HK-2 (cell line): ENCODE measurements around the gene C1orf122.

Experiments used
- DNase-seq: peaks from one replicate; pipeline ENCODE4 v3.0.0-alpha.2; 2018; ENCODE audit not compliant: unreplicated experiment

Gene C1orf122

DNA sequence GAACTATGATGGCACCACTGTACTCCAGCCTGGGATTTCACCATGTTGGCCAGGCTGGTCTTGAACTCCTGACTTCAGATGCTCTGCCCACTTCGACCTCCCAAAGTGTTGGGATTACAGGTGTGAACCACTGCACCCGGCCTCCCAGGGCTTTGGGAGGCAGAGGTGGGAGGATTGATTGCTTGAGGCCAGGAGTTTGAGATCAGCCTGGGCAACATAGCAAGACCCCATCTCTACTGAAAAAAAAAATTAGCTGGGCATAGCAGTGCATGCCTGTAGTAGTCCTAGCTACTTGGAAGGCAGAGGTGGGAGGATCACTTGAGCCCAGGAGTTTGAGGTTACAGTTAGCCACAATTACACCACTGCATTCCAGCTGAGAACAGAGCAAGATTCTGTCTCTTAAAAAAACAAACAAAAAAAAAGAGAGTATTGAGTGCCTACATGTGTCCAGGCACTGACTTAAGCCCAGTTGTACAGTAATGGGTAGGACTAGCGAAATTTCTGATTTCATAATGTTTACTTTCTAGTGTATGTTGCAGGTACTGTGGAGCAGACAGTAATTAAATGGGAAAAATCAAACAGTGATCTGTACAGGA is 9.7 kb upstream of the C1orf122 start:
- DNase-seq: no peak

DNA sequence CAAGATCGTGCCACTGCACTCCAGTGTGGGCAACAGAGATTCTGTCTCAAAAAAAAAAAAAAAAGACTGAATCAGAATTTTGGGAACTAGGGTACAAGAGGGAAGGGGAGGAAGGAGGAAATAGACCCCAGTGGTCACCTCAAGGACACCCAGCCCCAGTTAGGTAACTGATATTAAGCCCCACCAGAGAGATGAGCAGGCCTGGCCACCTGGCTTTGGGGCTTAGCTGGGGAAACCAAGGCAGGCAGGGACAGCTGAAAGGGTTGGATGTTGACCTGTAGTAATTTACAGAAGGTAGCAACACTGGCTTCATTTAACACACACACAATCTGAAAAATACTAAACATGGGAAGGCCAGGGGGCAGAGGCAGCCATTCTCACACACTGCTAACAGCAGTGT is 5.2 kb upstream of the C1orf122 start:
- DNase-seq: no peak

DNA sequence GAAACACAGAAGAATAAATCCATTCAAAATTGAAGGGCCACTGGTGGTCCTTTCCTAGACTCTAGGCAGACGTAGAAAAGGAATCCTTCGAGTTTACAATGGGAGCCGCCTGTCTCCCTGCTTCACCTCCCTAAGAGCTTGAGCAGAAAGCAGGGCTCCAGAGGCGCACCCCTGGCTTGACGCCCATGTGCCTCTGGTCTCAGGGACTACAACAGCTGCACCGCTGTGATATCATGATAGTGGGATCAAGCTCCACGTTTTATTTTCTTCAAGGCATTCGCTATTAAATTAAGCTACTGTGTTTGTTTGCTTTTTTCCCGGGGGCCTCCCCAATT is 403 bp upstream of the C1orf122 start:
- no peak for DNase-seq

DNA sequence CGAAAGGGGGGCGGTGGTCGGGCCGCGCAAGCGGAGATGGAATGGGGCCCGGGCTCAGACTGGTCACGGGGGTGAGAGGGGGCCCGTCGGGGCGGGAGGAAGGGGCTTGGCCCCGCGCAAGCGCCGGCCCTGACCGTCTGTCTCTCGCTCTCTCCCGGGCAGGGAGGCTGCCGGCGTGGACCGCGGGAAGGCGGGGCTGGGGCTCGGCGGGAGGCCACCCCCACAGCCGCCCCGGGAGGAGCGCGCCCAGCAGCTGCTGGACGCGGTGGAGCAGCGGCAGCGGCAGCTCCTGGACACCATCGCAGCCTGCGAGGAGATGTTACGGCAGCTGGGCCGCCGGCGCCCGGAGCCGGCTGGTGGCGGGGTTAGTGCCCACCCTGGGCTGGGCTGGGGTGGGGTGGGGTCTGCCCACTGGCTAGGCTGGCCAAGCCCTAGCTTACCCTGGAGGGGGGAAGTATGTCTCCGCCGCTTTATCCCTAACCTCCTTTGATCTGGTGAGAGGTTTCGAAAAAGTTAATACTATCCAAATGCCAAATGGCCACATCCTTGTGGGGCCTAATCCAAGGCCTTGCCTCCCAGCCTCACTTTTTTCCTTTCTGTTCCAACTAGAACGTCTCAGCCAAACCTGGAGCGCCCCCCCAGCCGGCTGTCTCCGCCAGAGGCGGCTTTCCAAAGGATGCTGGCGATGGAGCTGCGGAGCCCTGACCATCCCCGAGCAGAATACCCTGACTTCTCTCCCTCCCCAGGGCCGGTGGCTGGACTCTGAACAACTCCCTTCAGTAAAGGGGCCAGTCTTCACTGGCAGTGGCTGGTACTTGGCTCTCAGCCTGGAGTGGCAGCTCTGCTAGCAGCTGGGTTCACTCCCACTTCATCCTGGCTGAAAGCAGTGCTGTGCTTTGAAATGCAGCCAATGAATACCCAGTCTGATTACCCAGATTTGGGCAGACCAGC is 1.1 kb downstream of the C1orf122 start:
- peak; percentile 73 for DNase-seq

DNA sequence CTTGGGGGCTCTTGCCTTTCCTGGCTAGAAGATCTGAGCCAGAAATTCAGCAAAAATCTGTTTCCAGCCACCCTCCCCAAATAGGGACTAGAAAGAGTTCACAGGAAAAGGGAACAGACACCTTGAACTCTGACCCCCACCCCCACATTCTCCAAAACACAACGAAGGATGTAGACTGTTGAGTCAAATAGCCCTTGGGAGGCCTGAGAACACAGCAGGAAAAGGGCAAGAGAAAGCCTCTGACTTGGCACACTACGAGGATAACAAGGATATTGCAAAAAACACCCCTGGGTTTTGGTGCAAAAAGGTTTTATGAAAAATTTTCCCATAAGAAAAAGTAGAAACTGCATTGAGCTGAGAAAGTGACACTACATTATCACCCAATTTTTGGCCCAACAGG is 2.4 kb downstream of the C1orf122 start:
- no peak for DNase-seq

DNA sequence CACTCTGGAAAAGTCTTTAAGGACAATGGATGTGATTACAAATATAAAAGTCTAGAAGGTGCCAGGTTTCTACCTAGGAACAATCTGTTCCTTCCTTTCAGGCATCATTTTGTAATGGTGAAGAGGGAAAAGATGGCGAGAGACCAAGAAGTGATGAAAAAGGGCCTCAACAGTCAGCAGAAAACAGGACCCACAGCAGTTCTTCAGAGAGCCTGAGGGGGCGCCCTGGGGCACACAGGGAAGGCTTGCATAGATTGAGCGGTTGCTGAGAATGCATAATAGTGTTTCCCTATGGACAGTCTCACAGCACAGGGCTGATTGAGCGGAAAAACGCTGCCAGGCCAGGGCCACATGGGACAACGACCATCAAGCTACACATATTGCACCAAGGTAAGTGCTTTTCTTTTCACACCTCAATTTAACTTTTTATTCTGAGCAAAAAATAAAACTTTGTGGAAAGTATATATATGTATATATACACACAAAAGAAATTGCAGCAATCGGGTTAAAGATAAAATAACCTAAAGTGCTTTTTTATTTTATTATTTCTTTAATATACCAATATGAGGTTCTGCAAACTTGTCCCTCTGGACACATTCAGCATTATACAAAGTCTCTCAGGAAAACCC is 3.6 kb downstream of the C1orf122 start:
- DNase-seq: peak; percentile 65

DNA sequence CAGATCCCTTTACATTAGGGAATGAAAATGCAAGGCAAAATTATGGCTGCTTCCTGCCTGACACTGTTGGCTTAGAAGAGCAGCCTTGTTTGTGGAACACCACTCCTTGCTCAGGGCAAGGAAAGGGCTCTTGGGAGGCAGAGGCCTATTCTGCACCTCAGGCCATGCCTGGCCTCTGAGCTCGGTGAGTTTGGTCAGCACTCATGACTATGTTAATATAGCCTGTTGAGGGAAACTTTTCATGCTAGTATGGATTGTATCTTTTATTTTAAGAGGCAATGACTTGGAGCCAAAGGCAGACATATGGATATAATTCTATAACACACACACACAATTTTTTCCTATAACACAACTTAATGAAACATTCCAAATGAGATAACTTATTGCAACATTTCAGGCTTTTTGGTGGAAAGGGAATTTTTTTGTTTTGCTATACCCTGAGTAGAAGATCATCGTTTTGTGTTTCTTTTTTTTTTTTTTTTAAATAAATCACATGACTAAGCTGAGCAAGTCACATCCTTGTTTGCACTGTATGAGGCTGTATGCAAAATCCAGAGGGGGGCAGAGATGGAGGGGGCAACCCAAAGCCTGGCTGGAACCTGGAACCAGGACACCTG is 6.0 kb downstream of the C1orf122 start:
- no peak for DNase-seq

DNA sequence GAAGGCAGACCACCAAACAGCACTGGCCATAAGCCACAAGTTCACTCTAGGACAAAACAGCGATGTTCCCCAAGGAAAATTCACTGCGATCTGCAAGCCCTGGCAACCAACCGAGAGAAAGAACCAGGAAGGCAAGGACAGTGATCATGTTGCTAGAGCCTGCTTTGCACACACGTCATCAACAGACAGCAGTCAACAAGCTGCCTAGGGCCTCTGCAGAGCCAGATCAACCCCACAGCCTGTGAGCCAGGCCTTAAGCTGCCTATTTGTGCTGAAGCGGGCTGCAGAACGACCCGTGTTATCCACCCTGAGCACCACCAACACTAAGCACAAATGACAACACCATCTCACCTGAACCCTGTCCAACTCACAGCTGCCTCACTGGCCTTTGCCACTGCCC is 6.7 kb downstream of the C1orf122 start:
- no peak for DNase-seq

DNA sequence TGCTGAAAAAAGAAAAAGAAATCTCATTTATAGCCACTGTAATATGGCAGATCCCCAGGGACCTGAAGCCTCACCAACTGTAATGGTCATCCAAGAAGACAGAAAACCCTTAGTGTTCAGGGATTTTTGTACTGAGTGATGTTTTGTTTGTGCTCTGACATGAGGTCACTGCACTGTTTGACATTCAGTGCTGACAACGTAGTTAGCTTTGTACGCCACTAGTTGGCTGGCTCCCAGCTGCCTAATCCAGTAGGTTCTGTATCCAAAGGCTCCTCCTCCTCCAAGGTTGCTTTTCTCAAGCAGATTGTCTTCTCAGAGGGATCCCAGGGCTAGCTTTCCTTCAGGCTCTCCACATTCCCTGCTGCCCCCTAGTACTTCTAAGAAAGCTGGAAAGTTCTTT is 9.9 kb downstream of the C1orf122 start:
- no peak for DNase-seq

DNA sequence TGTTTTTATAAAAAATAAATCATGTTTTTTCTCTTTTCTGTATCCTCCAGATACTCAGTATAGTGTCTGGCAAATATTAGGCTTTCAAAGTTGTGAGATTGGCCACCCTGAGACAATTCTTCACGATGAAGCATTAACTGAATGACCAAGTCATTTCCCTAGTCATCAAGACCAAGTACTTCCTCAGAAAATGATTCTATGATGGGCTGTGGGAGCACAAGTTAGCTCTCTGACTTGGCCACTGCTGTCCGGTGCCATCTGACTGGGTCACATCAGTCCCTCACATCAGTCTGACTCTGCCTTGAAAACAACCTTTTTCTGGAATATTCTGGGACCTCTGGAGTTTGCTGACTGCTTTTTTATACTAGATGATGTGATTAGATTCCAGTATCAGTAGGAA is 13.9 kb downstream of the C1orf122 start:
- DNase-seq: no peak

DNA sequence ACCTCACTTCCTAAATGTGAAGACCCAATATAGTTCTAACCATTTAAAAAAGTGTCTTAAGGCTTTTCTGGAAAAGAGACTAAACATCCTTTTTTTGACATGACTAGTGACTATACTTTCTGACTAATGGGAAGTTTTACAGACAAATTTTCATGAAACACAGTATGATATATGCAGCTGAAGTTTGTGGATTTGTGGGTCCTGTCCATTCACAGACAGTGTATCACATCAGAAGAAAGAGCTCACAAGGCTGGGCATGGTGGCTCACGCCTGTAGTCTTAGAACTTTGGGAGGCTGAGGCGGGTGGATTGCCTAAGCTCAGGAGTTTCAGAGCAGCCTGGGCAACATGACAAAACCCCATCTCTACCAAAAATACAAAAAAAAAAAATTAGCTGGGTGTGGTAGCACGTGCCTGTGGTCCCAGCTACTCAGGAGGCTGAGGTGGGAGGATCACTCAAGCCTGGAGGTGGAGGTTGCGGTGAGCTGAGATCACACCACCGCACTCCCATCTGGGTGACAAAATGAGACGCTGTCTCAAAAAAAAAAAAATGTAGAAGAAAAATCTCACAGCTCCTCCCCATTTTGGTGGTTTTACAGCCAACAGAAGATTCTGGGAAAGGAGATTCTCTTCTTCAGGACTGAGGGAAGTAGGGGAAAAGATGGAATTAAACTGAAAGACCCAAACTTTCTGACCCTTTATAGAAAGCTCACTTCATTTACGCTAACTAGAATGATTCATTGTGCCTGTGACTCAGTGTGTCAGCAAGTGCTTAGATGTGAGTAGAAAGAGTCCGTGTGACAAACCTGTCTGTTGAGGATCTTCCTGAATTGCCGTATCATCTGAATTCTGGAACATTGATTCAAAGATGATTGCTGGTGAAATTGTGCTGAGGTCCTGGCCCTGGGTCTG is 15.6 kb downstream of the C1orf122 start:
- DNase-seq: no peak

DNA sequence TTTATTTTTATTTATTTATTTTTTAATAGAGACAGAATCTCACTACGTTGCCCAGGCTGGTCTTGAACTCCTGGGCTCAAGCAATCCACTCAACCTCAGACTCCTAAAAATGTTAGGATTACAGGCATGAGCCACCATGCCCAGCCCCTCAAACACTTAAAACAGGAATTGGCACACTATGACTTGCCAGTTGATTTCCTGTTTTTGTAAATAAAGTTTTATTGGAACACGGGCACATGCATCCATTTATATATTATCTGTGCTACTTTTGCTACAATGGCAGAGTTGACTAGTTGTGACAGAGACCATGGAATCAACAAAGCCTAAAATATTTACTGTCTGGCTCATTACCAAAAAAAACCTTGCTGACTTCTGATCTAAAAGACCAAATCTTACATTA is 16.4 kb downstream of the C1orf122 start:
- DNase-seq: no peak

DNA sequence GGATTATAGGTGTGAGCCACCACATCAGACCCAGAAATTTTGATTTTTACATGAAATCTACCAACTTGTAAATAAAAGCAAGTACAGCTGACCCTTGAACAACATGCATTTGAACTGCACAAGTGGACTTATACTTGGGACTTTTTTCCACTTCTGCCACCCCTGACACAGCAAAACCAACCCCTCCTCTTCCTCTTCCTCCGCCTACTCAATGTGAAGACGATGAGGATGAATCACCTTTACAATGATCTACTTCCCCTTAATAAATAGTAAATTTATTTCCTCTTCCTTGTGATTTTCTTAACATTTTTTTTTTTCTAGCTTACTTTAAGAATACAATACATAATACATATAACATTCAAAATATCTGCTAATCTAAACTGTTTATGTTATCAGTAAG is 17.9 kb downstream of the C1orf122 start:
- DNase-seq: no peak

DNA sequence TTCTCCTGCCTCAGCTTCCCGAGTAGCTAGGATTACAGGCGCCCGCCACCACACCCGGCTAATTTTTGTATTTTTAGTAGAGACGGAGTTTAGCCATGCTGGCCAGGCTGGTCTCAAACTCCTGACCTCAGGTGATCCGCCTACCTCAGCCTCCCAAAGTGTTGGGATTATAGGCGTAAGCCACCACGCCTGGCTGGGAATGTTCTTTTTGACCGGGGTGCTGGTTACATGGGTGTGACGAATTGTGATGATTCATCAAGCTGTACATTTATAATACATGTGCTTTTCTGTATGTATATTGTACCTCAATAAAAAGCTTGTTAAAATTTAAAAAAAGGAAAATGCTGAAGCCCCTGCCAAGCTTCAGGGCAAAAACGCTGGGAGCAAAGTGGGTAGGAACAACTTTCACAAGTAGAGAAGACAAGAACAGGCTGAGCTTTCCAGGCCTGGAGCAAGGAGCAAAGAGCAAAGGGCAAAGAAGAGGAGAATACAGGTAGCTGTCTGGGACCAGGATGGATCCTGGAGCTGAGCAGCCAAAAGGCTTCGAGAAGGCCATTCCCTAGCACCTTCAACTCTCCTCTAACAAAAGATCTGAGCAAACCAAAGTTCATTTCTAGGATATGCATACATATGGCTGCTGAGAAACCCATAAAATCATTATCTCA is 21.0 kb downstream of the C1orf122 start:
- no peak for DNase-seq

DNA sequence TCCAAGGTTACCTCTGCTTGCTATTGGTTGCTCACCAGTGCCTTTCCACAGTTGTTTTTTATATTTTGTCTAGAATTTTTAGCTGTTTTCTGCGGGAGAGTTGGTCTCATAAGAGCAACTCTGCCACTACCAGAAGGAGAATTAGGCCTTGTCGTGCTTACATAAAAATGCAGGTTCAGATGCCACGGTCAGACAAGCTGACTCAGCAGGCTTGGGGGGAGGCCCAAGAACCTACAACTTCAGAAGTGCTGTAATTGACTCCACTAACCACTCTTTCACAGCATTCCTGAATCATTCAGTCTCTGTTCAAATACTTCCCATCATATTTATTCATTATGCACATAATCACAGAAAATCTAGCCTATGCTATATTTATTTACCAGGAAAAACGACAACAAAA is 23.5 kb downstream of the C1orf122 start:
- no peak for DNase-seq

DNA sequence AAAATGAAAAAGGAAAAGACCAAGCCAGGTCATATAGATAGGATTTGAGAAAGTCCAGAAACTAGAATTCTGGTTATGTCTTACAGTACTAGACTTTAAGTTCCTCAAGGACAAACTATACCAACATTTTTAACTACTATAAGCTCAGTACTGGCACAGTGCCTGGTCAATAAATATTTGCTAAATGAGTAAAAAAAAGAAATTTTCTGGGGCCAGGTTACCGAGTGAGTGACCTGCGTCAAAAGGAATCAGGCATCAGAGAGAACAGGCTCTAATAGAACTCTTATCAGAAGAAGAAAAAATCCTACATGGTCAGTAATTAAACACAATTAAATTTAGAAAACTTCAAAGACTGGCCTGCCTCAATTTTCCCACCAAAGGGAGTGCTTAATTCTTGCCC is 24.2 kb downstream of the C1orf122 start:
- no peak for DNase-seq

DNA sequence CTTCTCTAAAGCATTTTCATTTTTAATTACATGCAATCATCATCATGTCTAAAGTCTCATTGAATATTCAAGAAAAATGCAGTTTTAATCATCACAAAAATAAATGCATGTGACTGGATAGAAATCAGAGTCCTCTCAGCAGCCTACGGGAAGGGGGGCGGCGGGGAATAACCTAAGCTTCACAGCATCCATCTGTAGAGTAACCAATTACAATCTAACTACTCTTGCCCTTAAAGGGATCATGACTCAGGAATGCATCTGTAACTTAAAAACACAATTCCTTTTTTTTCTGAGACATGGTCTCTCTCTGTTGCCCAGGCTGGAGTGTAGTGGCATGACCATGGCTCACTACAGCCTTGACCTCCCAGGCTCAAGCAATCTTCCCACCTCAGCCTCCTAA is 29.2 kb downstream of the C1orf122 start:
- no peak for DNase-seq

DNA sequence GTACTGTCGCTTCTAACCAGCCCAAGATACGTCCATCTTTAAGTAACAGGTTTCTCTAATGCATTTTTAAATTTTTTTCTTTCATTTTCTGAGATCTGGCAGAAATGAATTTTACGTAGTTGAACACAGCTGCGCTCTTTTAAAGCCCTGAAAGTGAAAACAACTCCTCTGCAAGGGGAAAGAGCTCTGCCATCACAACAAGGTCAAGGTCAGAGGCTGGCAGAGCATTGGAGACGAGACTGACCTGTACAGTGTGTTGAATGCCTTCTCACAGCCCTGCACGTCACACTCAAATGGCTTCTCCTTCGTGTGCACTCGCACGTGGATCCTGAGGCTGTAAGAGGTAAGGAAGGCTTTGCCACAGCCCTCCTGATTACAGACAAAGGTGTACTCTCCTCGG is 32.1 kb downstream of the C1orf122 start:
- DNase-seq: no peak

DNA sequence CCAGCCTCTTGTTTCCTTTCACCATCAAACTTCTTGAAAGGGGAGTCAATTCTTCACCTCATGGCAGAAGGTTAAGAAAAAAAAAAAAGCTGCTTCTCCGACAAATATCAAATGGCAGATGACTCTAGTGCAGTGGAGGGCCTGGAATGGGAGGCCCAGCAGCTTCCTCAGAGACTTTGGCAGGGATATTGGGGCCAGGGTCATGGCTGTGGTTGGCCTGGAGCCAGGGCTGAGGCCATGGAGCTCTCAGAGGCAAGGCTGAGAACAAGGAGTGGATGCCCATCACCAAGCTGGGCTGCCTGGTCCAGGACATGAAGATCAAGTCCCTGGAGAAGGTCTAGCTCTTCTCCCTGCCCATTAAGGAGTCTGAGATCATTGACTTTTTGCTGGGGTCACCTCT is 33.1 kb downstream of the C1orf122 start:
- DNase-seq: no peak

DNA sequence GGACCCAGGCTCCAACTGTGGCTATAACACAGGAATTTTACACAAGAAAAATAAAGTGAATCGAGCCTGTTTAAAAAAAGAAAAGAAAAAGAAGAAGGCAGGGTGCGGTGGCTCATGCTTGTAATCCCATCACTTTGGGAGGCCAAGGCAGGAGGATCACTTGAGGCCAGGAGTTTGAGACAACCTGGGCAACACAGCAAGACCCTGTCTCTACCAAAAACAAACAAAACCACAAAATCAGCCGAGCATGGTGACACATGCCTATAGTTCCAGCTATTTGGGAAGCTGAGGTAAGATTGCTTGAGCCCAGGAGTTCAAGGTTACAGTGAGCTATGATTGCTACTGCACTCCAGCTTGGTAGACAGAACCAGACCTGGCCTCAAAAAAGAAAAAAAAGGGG is 34.1 kb downstream of the C1orf122 start:
- DNase-seq: no peak

DNA sequence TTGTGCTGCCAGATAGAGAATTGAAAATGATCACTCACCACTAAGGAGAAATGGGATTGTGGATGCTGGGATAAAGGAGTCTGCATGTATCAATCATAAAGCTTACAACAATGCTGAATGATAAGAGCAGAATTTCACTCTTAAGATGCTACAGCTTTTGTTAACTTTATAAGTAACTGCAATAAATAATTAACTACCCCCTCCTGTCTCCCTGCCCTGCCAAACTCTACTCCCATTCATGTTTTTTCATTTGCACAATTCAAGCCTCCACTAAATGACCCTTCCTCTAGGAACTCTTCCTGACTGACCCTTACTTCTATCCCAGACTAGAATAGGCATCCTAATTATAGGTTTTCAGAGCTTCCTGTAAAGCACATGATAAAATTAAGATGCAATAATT is 36.9 kb downstream of the C1orf122 start:
- no peak for DNase-seq
